Mucosa of stomach (tissue), 1 donor: ENCODE data around the gene PROM2.

ENCODE experiments used
- H3K27me3 ChIP-seq: one replicate; pipeline ENCODE4 v1.7.0; 2013; ENCODE audit warnings: mild to moderate bottlenecking, low read length; ENCODE audit not compliant: control insufficient read depth, insufficient read depth
- H3K36me3 ChIP-seq: one replicate; pipeline ENCODE4 v1.7.0; 2013; ENCODE audit warnings: low read length; ENCODE audit not compliant: control insufficient read depth, insufficient read depth
- H3K4me1 ChIP-seq: one replicate; pipeline ENCODE4 v1.7.0; 2013; ENCODE audit warnings: mild to moderate bottlenecking, low read length; ENCODE audit not compliant: control insufficient read depth, insufficient read depth
- H3K4me3 ChIP-seq: one replicate; pipeline ENCODE4 v1.7.0; 2013; ENCODE audit warnings: low read length
- H3K9ac ChIP-seq: one replicate; pipeline ENCODE4 v1.7.0; 2013; ENCODE audit warnings: mild to moderate bottlenecking, low read length, moderate library complexity
- H3K9me3 ChIP-seq: one replicate; pipeline ENCODE4 v1.7.0; 2013; ENCODE audit warnings: mild to moderate bottlenecking, low read length, moderate library complexity; ENCODE audit not compliant: control insufficient read depth
- donor health status: Pancreatic carcinoma.

PROM2 gene

GRCh38 chr2:95320986-95321767, 46.9 kb downstream of the PROM2 start:
- Histone ChIP-seq H3K9me3 (no peaks in the 10 kb centered on the region), H3K9ac (no peak overlapping the region), H3K36me3 (no peaks in the 10 kb centered on the region), H3K4me3 (no peak overlapping the region), H3K4me1 (no peaks in the 10 kb centered on the region), H3K27me3 (peaks cover 7% of the 10 kb centered on the region)

- peaks cover 4% of the 10 kb centered on the region for H3K27me3 ChIP-seq
Observed at GRCh38 chr2:95323347-95324155, 49.3 kb downstream of the PROM2 start.

DNA sequence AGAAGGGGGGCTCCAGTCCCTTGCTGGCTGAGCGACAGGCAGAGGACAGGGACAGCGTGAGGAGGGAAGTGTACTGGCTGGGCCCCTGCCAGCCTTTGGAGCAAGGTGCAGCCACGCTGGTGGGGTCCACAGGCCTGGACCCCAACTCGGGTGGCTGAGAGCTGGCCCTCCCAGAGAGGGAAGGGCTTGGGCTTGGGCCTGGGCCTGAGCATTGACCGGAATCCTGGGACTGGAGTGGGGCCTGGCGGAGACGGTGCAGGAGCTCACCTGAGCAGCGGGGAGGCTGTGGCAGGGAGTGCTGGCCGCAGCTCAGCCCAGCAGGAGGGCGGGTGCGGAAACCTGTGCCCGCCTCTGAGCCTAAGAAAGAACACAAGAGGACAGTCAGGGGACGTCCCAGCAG, 50.8 kb downstream of the PROM2 start:
- no peaks in the 10 kb centered on the region for H3K9me3 ChIP-seq
- H3K27me3 ChIP-seq, result peaks cover 4% of the 10 kb centered on the region
- H3K36me3 ChIP-seq, result no peaks in the 10 kb centered on the region
- no peak overlapping the region for H3K9ac ChIP-seq
- H3K4me3 ChIP-seq, result no peak overlapping the region
- H3K4me1 ChIP-seq, result no peaks in the 10 kb centered on the region

More at GRCh38 chr2:95323347-95324155, 49.3 kb downstream of the PROM2 start:
- no peak overlapping the region for H3K4me3 ChIP-seq
- H3K9ac ChIP-seq, result no peak overlapping the region
- H3K9me3 ChIP-seq, result no peaks in the 10 kb centered on the region
- no peaks in the 10 kb centered on the region for H3K36me3 ChIP-seq
- no peaks in the 10 kb centered on the region for H3K4me1 ChIP-seq

GRCh38 chr2:95325590-95326432, 51.6 kb downstream of the PROM2 start:
- Histone ChIP-seq H3K27me3 (peaks cover 4% of the 10 kb centered on the region), H3K4me3 (no peak overlapping the region), H3K4me1 (no peaks in the 10 kb centered on the region), H3K9me3 (no peaks in the 10 kb centered on the region), H3K36me3 (no peaks in the 10 kb centered on the region), H3K9ac (no peak overlapping the region)

DNA sequence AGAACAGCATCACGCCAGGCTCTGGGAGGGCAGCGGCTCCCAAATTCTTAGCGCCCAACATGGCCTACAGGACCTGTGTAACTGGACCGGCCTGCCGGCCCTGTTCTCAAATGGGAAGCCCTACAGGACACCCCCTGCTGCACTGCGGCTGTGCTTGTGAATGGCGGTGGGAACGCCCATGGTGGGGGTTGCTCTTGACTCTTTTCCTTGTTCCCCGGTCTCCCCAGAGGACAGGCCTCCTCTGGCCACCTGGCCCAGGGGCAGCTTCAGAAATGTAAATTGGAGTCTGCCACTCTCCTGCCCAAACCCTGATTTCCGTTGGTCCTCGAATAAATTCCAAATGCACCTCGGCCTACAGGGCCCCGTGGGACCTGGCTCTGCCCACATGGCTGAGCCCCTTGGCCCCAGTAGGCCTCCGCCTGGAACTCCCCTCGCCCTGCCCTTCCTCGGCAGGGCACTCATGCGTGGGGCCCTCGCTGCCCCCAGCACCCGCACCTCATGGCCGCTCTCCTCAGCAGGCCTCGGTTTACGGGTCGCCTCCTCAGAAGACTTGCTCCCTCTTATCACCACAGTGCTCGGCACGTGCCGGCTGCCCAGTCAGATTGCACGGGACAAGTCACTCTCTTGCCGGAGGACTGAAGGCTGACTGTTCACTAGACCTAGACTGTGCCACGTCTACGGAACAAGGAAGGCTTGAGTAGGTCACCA, 52.3 kb downstream of the PROM2 start:
- H3K27me3 ChIP-seq, result peaks cover 4% of the 10 kb centered on the region
- no peak overlapping the region for H3K9ac ChIP-seq
- H3K36me3 ChIP-seq, result no peaks in the 10 kb centered on the region
- H3K4me1 ChIP-seq, result no peaks in the 10 kb centered on the region
- H3K4me3 ChIP-seq, result no peak overlapping the region
- no peaks in the 10 kb centered on the region for H3K9me3 ChIP-seq

DNA sequence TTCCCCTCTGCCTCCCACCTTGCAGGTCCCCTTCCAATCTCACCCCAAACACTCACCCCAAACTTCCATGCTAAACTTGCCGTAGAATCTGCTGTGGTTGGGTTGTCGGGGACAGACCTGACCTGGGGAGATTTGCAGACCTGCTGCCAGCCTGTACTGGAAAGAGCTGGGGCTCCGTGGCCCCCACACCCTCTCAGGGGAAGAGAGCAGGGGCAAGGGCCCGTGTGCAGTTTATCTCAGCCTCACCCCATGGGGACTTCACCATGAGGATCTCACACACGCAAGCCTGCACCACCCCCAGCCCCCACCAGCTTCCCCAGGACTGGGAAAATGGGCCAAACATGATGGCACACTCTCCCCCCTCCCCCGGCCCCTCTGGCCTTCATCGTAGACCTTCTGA, 53.6 kb downstream of the PROM2 start:
- H3K4me1 ChIP-seq, result no peaks in the 10 kb centered on the region

GRCh38 chr2:95328358-95329125, 54.3 kb downstream of the PROM2 start:
- H3K4me3 ChIP-seq, result no peak overlapping the region
- no peaks in the 10 kb centered on the region for H3K9me3 ChIP-seq
- peaks cover under 1% of the 10 kb centered on the region for H3K27me3 ChIP-seq
- H3K36me3 ChIP-seq, result no peaks in the 10 kb centered on the region
- no peak overlapping the region for H3K9ac ChIP-seq
- no peaks in the 10 kb centered on the region for H3K4me1 ChIP-seq

More for the DNA sequence above, 53.6 kb downstream of the PROM2 start:
- H3K9ac ChIP-seq, result no peak overlapping the region
- peaks cover 4% of the 10 kb centered on the region for H3K27me3 ChIP-seq
- no peak overlapping the region for H3K4me3 ChIP-seq
- H3K9me3 ChIP-seq, result no peaks in the 10 kb centered on the region
- H3K36me3 ChIP-seq, result no peaks in the 10 kb centered on the region

GRCh38 chr2:95329401-95329800, 55.2 kb downstream of the PROM2 start:
- Histone ChIP-seq H3K27me3 (peaks cover 3% of the 10 kb centered on the region), H3K9ac (no peak overlapping the region), H3K4me1 (no peaks in the 10 kb centered on the region), H3K4me3 (no peak overlapping the region), H3K36me3 (no peaks in the 10 kb centered on the region), H3K9me3 (no peaks in the 10 kb centered on the region)

GRCh38 chr2:95329891-95330793, 55.9 kb downstream of the PROM2 start:
- no peak overlapping the region for H3K4me3 ChIP-seq
- no peak overlapping the region for H3K9ac ChIP-seq
- no peaks in the 10 kb centered on the region for H3K36me3 ChIP-seq
- H3K4me1 ChIP-seq, result no peaks in the 10 kb centered on the region
- no peaks in the 10 kb centered on the region for H3K9me3 ChIP-seq
- peaks cover 5% of the 10 kb centered on the region for H3K27me3 ChIP-seq

GRCh38 chr2:95330794-95331338, 56.6 kb downstream of the PROM2 start:
- no peaks in the 10 kb centered on the region for H3K9me3 ChIP-seq
- H3K4me3 ChIP-seq, result no peak overlapping the region
- H3K9ac ChIP-seq, result no peak overlapping the region
- H3K27me3 ChIP-seq, result peaks cover 5% of the 10 kb centered on the region
- H3K36me3 ChIP-seq, result no peaks in the 10 kb centered on the region
- no peaks in the 10 kb centered on the region for H3K4me1 ChIP-seq
